ENCODE results near the gene IL1A.
A peak's percentile ranks its signal among the peaks of the same experiment; 100 is the strongest.

Gene IL1A

GRCh38 chr2:112730791-112731190, 53.5 kb downstream of the IL1A start:
- WGBS (ENCODE audit: insufficient coverage) = 95% methylated on average over 3 of the region's 5 CpGs
- CTCF ChIA-PET = interaction anchor here (0.9 to 11.5 kb wide), 10 partner anchors 11 to 211 kb away, joined by 3 to 275 read pairs (median 83); partner anchors contain the start of gene SLC20A1
- peaks cover 0 to 32% (median 19%) of the 10 kb centered on the region in 4 experiments for H3K4me1 ChIP-seq (ENCODE audit: control extremely low read depth in 1 of 4, control insufficient read depth in 4 of 4, insufficient read depth in 4 of 4, low read length in 3 of 4)
- H3K4me3 ChIP-seq (ENCODE audit: control insufficient read depth in 1 of 7, extremely low read depth in 1 of 7, insufficient read depth in 4 of 7, low read depth in 2 of 7, low read length in 6 of 7) = no peak overlapping the region
- POLR2A ChIA-PET = no interaction called here
- no peaks in the 10 kb centered on the region for H3K36me3 ChIP-seq (ENCODE audit: control insufficient read depth in 4 of 4, insufficient read depth in 4 of 4, low read length in 3 of 4)
- no peak for DNase-seq
- H3K27ac ChIP-seq (ENCODE audit: insufficient read depth in 1 of 2, low read depth in 1 of 2, low read length in 2 of 2, poor library complexity in 1 of 2, severe bottlenecking in 2 of 2) = no peak overlapping the region
- H3K27me3 ChIP-seq (replicated peaks in 2 of 5; ENCODE audit: control insufficient read depth in 4 of 5, insufficient read depth in 5 of 5, low read length in 4 of 5) = no peaks in the 10 kb centered on the region
- no peaks in the 10 kb centered on the region for H3K9me3 ChIP-seq (ENCODE audit: control extremely low read depth in 1 of 5, control insufficient read depth in 4 of 5, insufficient read depth in 2 of 5, low read depth in 1 of 5, low read length in 4 of 5)

GRCh38 chr2:112730216-112730615, 54.1 kb downstream of the IL1A start:
- no peak overlapping the region for H3K27ac ChIP-seq (ENCODE audit: insufficient read depth in 1 of 2, low read depth in 1 of 2, low read length in 2 of 2, poor library complexity in 1 of 2, severe bottlenecking in 2 of 2)
- peaks cover 0 to 35% (median 19%) of the 10 kb centered on the region in 4 experiments for H3K4me1 ChIP-seq (ENCODE audit: control extremely low read depth in 1 of 4, control insufficient read depth in 4 of 4, insufficient read depth in 4 of 4, low read length in 3 of 4)
- no peak for DNase-seq
- no peaks in the 10 kb centered on the region for H3K36me3 ChIP-seq (ENCODE audit: control insufficient read depth in 4 of 4, insufficient read depth in 4 of 4, low read length in 3 of 4)
- CTCF ChIA-PET = interaction anchor here (1.2 to 11.5 kb wide), 12 partner anchors 12 to 225 kb away, joined by 3 to 275 read pairs (median 48); partner anchors contain the start of gene SLC20A1
- no peaks in the 10 kb centered on the region for H3K9me3 ChIP-seq (ENCODE audit: control extremely low read depth in 1 of 5, control insufficient read depth in 4 of 5, insufficient read depth in 2 of 5, low read depth in 1 of 5, low read length in 4 of 5)
- 93% methylated on average over 6 of the region's 8 CpGs for WGBS (ENCODE audit: insufficient coverage)
- no peak overlapping the region for H3K4me3 ChIP-seq (ENCODE audit: control insufficient read depth in 1 of 7, extremely low read depth in 1 of 7, insufficient read depth in 4 of 7, low read depth in 2 of 7, low read length in 6 of 7)
- no peaks in the 10 kb centered on the region for H3K27me3 ChIP-seq (replicated peaks in 2 of 5; ENCODE audit: control insufficient read depth in 4 of 5, insufficient read depth in 5 of 5, low read length in 4 of 5)
- POLR2A ChIA-PET = no interaction called here

- H3K9me3 ChIP-seq (ENCODE audit: control extremely low read depth in 1 of 5, control insufficient read depth in 4 of 5, insufficient read depth in 2 of 5, low read depth in 1 of 5, low read length in 4 of 5) = no peaks in the 10 kb centered on the region
- ChIA-PET CTCF (interaction anchor here (0.7 to 11.5 kb wide), 14 partner anchors 9 to 227 kb away, joined by 3 to 275 read pairs (median 28); partner anchors contain the start of genes CHCHD5 and SLC20A1), POLR2A (interaction anchor here (0.6 to 2.5 kb wide), 2 partner anchors 83 to 175 kb away, joined by 3 to 6 read pairs; partner anchors contain the start of gene SLC20A1)
- H3K4me3 ChIP-seq (ENCODE audit: control insufficient read depth in 1 of 7, extremely low read depth in 1 of 7, insufficient read depth in 4 of 7, low read depth in 2 of 7, low read length in 6 of 7) = no peak overlapping the region
- DNase-seq = no peak
- WGBS (ENCODE audit: insufficient coverage) = 100% methylated on average over 3 of the region's 11 CpGs
- H3K36me3 ChIP-seq (ENCODE audit: control insufficient read depth in 4 of 4, insufficient read depth in 4 of 4, low read length in 3 of 4) = no peaks in the 10 kb centered on the region
- peaks cover 0 to 50% (median 30%) of the 10 kb centered on the region in 4 experiments for H3K4me1 ChIP-seq (ENCODE audit: control extremely low read depth in 1 of 4, control insufficient read depth in 4 of 4, insufficient read depth in 4 of 4, low read length in 3 of 4)
- H3K27me3 ChIP-seq (replicated peaks in 2 of 5; ENCODE audit: control insufficient read depth in 4 of 5, insufficient read depth in 5 of 5, low read length in 4 of 5) = no peaks in the 10 kb centered on the region
- H3K27ac ChIP-seq (ENCODE audit: insufficient read depth in 1 of 2, low read depth in 1 of 2, low read length in 2 of 2, poor library complexity in 1 of 2, severe bottlenecking in 2 of 2) = no peak overlapping the region
Observed at GRCh38 chr2:112728378-112729175, 55.7 kb downstream of the IL1A start.

GRCh38 chr2:112728029-112728362, 56.3 kb downstream of the IL1A start:
- Histone ChIP-seq H3K27me3 (replicated peaks in 2 of 5; ENCODE audit: control insufficient read depth in 4 of 5, insufficient read depth in 5 of 5, low read length in 4 of 5) (no peaks in the 10 kb centered on the region), H3K4me1 (ENCODE audit: control extremely low read depth in 1 of 4, control insufficient read depth in 4 of 4, insufficient read depth in 4 of 4, low read length in 3 of 4) (peaks cover 0 to 56% (median 30%) of the 10 kb centered on the region in 4 experiments), H3K9me3 (ENCODE audit: control extremely low read depth in 1 of 5, control insufficient read depth in 4 of 5, insufficient read depth in 2 of 5, low read depth in 1 of 5, low read length in 4 of 5) (no peaks in the 10 kb centered on the region), H3K36me3 (ENCODE audit: control insufficient read depth in 4 of 4, insufficient read depth in 4 of 4, low read length in 3 of 4) (no peaks in the 10 kb centered on the region), H3K4me3 (ENCODE audit: control insufficient read depth in 1 of 7, extremely low read depth in 1 of 7, insufficient read depth in 4 of 7, low read depth in 2 of 7, low read length in 6 of 7) (no peak overlapping the region), H3K27ac (ENCODE audit: insufficient read depth in 1 of 2, low read depth in 1 of 2, low read length in 2 of 2, poor library complexity in 1 of 2, severe bottlenecking in 2 of 2) (no peak overlapping the region)
- no peak for DNase-seq
- POLR2A ChIA-PET = interaction anchor here (2.5 kb wide), 1 partner anchor 83 kb away, joined by 6 read pairs; the partner anchor contains the start of gene SLC20A1
- WGBS (ENCODE audit: insufficient coverage) = 69% methylated on average over 2 of the region's 4 CpGs
- CTCF ChIA-PET = interaction anchor here (0.8 to 11.5 kb wide), 15 partner anchors 9 to 214 kb away, joined by 3 to 275 read pairs (median 37); partner anchors contain the start of genes CHCHD5 and SLC20A1

- Histone ChIP-seq H3K9me3 (ENCODE audit: control extremely low read depth in 1 of 5, control insufficient read depth in 4 of 5, insufficient read depth in 2 of 5, low read depth in 1 of 5, low read length in 4 of 5) (no peaks in the 10 kb centered on the region), H3K36me3 (ENCODE audit: control insufficient read depth in 4 of 4, insufficient read depth in 4 of 4, low read length in 3 of 4) (no peaks in the 10 kb centered on the region), H3K4me3 (ENCODE audit: control insufficient read depth in 1 of 7, extremely low read depth in 1 of 7, insufficient read depth in 4 of 7, low read depth in 2 of 7, low read length in 6 of 7) (no peak overlapping the region), H3K27me3 (replicated peaks in 2 of 5; ENCODE audit: control insufficient read depth in 4 of 5, insufficient read depth in 5 of 5, low read length in 4 of 5) (no peaks in the 10 kb centered on the region), H3K27ac (ENCODE audit: insufficient read depth in 1 of 2, low read depth in 1 of 2, low read length in 2 of 2, poor library complexity in 1 of 2, severe bottlenecking in 2 of 2) (no peak overlapping the region), H3K4me1 (ENCODE audit: control extremely low read depth in 1 of 4, control insufficient read depth in 4 of 4, insufficient read depth in 4 of 4, low read length in 3 of 4) (peaks cover 0 to 56% (median 30%) of the 10 kb centered on the region in 4 experiments)
- ChIA-PET CTCF (interaction anchor here (0.8 to 11.5 kb wide), 21 partner anchors 8 to 214 kb away, joined by 3 to 275 read pairs (median 18); partner anchors contain the start of genes CHCHD5 and SLC20A1), POLR2A (interaction anchor here (2.5 kb wide), 1 partner anchor 82 kb away, joined by 6 read pairs; the partner anchor contains the start of gene SLC20A1)
- no peak for DNase-seq
- 95% methylated on average over 19 of the region's 19 CpGs for WGBS (ENCODE audit: insufficient coverage)
Observed at GRCh38 chr2:112727276-112728028, 56.8 kb downstream of the IL1A start.

- peak; percentile 92 to 96 (median 94) for DNase-seq
- WGBS (ENCODE audit: insufficient coverage) = 34% methylated on average over 15 of the region's 19 CpGs
- H3K4me3 ChIP-seq (ENCODE audit: control insufficient read depth in 1 of 7, extremely low read depth in 1 of 7, insufficient read depth in 4 of 7, low read depth in 2 of 7, low read length in 6 of 7) = no peak overlapping the region
- peaks cover 0 to 56% (median 30%) of the 10 kb centered on the region in 4 experiments for H3K4me1 ChIP-seq (ENCODE audit: control extremely low read depth in 1 of 4, control insufficient read depth in 4 of 4, insufficient read depth in 4 of 4, low read length in 3 of 4)
- no peaks in the 10 kb centered on the region for H3K9me3 ChIP-seq (ENCODE audit: control extremely low read depth in 1 of 5, control insufficient read depth in 4 of 5, insufficient read depth in 2 of 5, low read depth in 1 of 5, low read length in 4 of 5)
- POLR2A ChIA-PET = interaction anchor here (2.2 to 2.5 kb wide), 2 partner anchors 19 to 81 kb away, joined by 6 to 11 read pairs; partner anchors contain the start of gene SLC20A1
- CTCF ChIA-PET = interaction anchor here (0.6 to 11.5 kb wide), 37 partner anchors 8 to 246 kb away, joined by 3 to 275 read pairs (median 5); partner anchors contain the start of genes CHCHD5 and SLC20A1
- no peak overlapping the region for H3K27ac ChIP-seq (ENCODE audit: insufficient read depth in 1 of 2, low read depth in 1 of 2, low read length in 2 of 2, poor library complexity in 1 of 2, severe bottlenecking in 2 of 2)
- no peaks in the 10 kb centered on the region for H3K27me3 ChIP-seq (replicated peaks in 2 of 5; ENCODE audit: control insufficient read depth in 4 of 5, insufficient read depth in 5 of 5, low read length in 4 of 5)
- H3K36me3 ChIP-seq (ENCODE audit: control insufficient read depth in 4 of 4, insufficient read depth in 4 of 4, low read length in 3 of 4) = no peaks in the 10 kb centered on the region
Observed at GRCh38 chr2:112726487-112727190, 57.7 kb downstream of the IL1A start.
